Endothelial cell of umbilical vein (primary cell): ENCODE data around the gene CXCR1. TPM values are rescaled to one million over a fixed set of nuclear protein-coding genes. Genes with fewer than 3 reads are reported as not detected.

Source experiments
- BruUV-seq: library from RNA; stranded (reverse); fragments of 400-500 nt; replicated peaks from 2 replicates; lab custom pipeline; 2021; lab: Mats Ljungman, UMichigan
- CTCF ChIA-PET: fragments of 300-600, 350-600 bp; sonication (Branson Sonifier 250); formaldehyde crosslinking; loops from one replicate; lab custom pipeline; 2021; ENCODE audit warnings: antibody characterized with exemption, inconsistent platforms; lab: Charles Lee
- POLR2A ChIA-PET: fragments of 300-600, 350-600 bp; sonication (Branson Sonifier 250); formaldehyde crosslinking; loops from one replicate; lab custom pipeline; 2021; ENCODE audit warnings: antibody characterized with exemption, inconsistent platforms; lab: Charles Lee
- DNase-seq: peaks from one replicate; pipeline ENCODE4 v3.0.0-alpha.2; 2011; ENCODE audit warnings: low read depth, low spot score
- FAIRE-seq: peaks from 2 replicates; lab custom pipeline; 2011; peaks lifted over from hg19 to GRCh38; lab: Jason Lieb, UNC
- H2AFZ ChIP-seq: 2 replicates; pipeline ENCODE4 v1.6.0; 2012; ENCODE audit warnings: low read depth, low read length, control low read depth, inconsistent platforms
- H3K27ac ChIP-seq: 2 replicates; pipeline ENCODE4 v1.5.1; 2011; ENCODE audit warnings: low read depth, mild to moderate bottlenecking, control low read depth, low read length, moderate library complexity; ENCODE audit not compliant: insufficient read depth
- H3K27me3 ChIP-seq, 2 experiments: 2 replicates each; pipeline versions ENCODE4 v1.6.0 to v1.6.1; 2011; ENCODE audit warnings: low read length in 2 of 2, mixed read lengths in 1 of 2; ENCODE audit not compliant: control insufficient read depth in 2 of 2, insufficient read depth in 2 of 2
- H3K36me3 ChIP-seq, 2 experiments: 2 replicates in 1 of 2; 3 replicates in 1 of 2; pipeline ENCODE4 v1.5.1; 2011; ENCODE audit warnings: low read length in 2 of 2, mild to moderate bottlenecking in 1 of 2, moderate library complexity in 1 of 2; ENCODE audit not compliant: control insufficient read depth in 2 of 2, insufficient read depth in 2 of 2; ENCODE audit errors: extremely low read depth in 1 of 2
- H3K4me1 ChIP-seq: 3 replicates; pipeline ENCODE4 v1.5.1; 2011; ENCODE audit warnings: mild to moderate bottlenecking, low read length; ENCODE audit not compliant: control insufficient read depth, insufficient read depth; ENCODE audit errors: extremely low read depth
- H3K4me2 ChIP-seq: 2 replicates; pipeline ENCODE4 v1.6.1; 2011; ENCODE audit warnings: low read length, control low read depth, mixed read lengths; ENCODE audit not compliant: insufficient read depth
- H3K4me3 ChIP-seq, 3 experiments: fragments of 200-600 bp in 1 of 3; sonication (generic), shearing (Covaris generic) in 1 of 3; replicated peaks in 1 of 3; 2 replicates each; pipeline ENCODE4 v1.5.1; 2011 to 2016; ENCODE audit warnings: control low read depth in 3 of 3, low read length in 3 of 3, mild to moderate bottlenecking in 2 of 3, inconsistent platforms in 1 of 3, low read depth in 1 of 3, moderate library complexity in 1 of 3; ENCODE audit not compliant: insufficient read depth in 1 of 3
- H3K79me2 ChIP-seq: 2 replicates; pipeline ENCODE4 v1.6.0; 2012; ENCODE audit warnings: low read length, inconsistent platforms; ENCODE audit not compliant: control insufficient read depth, insufficient read depth
- H3K9ac ChIP-seq: replicated peaks from 2 replicates; pipeline ENCODE3; 2011; ENCODE audit warnings: low read length, control low read depth; ENCODE audit not compliant: insufficient read depth; ENCODE audit errors: extremely low read depth
- H3K9me1 ChIP-seq: replicated peaks from 3 replicates; pipeline ENCODE4 v1.6.0; 2011; ENCODE audit warnings: mild to moderate bottlenecking, low read length; ENCODE audit not compliant: control insufficient read depth, insufficient read depth; ENCODE audit errors: extremely low read depth
- H3K9me3 ChIP-seq: replicated peaks from 2 replicates; pipeline ENCODE4 v1.5.1; 2012; ENCODE audit warnings: low read length, inconsistent platforms; ENCODE audit not compliant: control insufficient read depth, insufficient read depth
- H4K20me1 ChIP-seq: replicated peaks from 2 replicates; pipeline ENCODE3; 2011; ENCODE audit warnings: mild to moderate bottlenecking, low read length; ENCODE audit not compliant: control insufficient read depth, insufficient read depth; ENCODE audit errors: extremely low read depth
- FOS ChIP-seq: IDR thresholded peaks from 2 replicates; pipeline ENCODE4 v1.6.1; 2011; ENCODE audit warnings: mild to moderate bottlenecking, low read length, moderate library complexity, borderline replicate concordance; ENCODE audit not compliant: insufficient read depth
- GATA2 ChIP-seq: IDR thresholded peaks from 2 replicates; pipeline ENCODE4 v1.7.0; 2011; ENCODE audit warnings: low read depth, mild to moderate bottlenecking, moderate library complexity, mixed read lengths, low read length; ENCODE audit not compliant: insufficient read length, insufficient read depth
- JUN ChIP-seq: IDR thresholded peaks from 2 replicates; pipeline ENCODE4 v1.6.1; 2011; ENCODE audit warnings: borderline replicate concordance, low read depth; ENCODE audit not compliant: insufficient read length, insufficient read depth
- MYC ChIP-seq: IDR thresholded peaks from one replicate; pipeline ENCODE4 v1.6.1; 2011; ENCODE audit warnings: mild to moderate bottlenecking, low read depth, low read length
- POLR2AphosphoS5 ChIP-seq: IDR thresholded peaks from 2 replicates; pipeline ENCODE4 v1.6.1; 2012; ENCODE audit warnings: low read depth, mild to moderate bottlenecking, control low read depth, low read length, moderate library complexity; ENCODE audit not compliant: insufficient read depth
- dilution Hi-C: fragments of 300-500 bp; cut with MboI; formaldehyde crosslinking; loops from one replicate; pipeline ENCODE4 v1.15.0; 2019; ENCODE audit warnings: low sequenced_read_pairs; ENCODE audit not compliant: extremely low pct_ligation_motif_present
- intact Hi-C: fragments of 100-400 bp; cut with micrococcal nuclease; formaldehyde crosslinking; loops from one replicate; pipeline ENCODE4 v1.10.0; 2022
- polyA plus RNA-seq, 4 experiments: library from polyadenylated mRNA; depleted of rRNA in 3 of 4; stranded (reverse) in 3 of 4; unstranded in 1 of 4; fragments of >200 nt; gene quantifications; 2 replicates each; pipeline versions ENCODE4 v1.2.1 to v1.2.3, GENCODE V29; 2011 to 2012; ENCODE audit warnings: missing spikeins in 1 of 4
- total RNA-seq: library from RNA; stranded (reverse); gene quantifications from 2 replicates; pipeline ENCODE4 v1.2.3, GENCODE V29; 2021
- TF ChIP-seq, protein P1 (sequence below), 2 donors: IDR thresholded peaks; 1 replicate in 1 of 2; 2 replicates in 1 of 2; pipeline ENCODE4 v1.5.1; 2011; ENCODE audit warnings: low read length in 2 of 2, mild to moderate bottlenecking in 2 of 2, moderate library complexity in 2 of 2, control low read depth in 1 of 2, inconsistent platforms in 1 of 2, low read depth in 1 of 2; ENCODE audit not compliant: insufficient read depth in 1 of 2; ENCODE audit errors: extremely low read depth in 1 of 2

Gene CXCR1
- total and polyA plus RNA-seq, 2 donors (not counting 3 experiments of a cell fraction or from before 2014, with no cell fraction given), result not detected

DNA sequence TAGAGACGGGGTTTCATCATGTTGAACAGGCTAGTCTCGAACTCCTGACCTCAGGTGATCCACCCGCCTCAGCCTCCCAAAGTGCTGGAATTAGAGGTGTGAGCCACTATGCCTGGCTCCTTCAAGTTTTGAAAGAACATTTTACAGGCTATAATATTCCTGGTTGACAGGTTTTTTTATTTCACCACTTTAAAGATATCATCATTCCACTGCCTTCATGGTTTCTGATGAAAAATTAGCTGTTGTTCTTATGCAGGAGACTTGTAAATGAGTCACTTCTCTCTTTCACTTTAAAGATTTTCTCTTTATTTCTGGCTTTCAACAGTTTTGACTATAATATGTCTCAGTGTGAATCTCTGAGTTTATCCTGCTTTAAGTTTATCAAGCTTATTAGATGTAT, 42.3 kb upstream of the CXCR1 start:
- ChIA-PET POLR2A (no interaction called here), CTCF (interaction anchor here (1.3 kb wide), 1 partner anchor 20 kb away, joined by 3 read pairs; no protein-coding TSS in a partner anchor)
- intact Hi-C loops (no loop called here), dilution Hi-C loops (no loop called here)
- H2AFZ ChIP-seq, result no peak overlapping the region
- H3K4me3 ChIP-seq, result no peak overlapping the region
- H3K9me1 ChIP-seq, result no peaks in the 10 kb centered on the region
- FAIRE-seq (no peak), DNase-seq (no peak)
- no peaks in the 10 kb centered on the region for H3K9me3 ChIP-seq
- no TSS peak for BruUV-seq
- no peak overlapping the region for H3K9ac ChIP-seq
- no peaks in the 10 kb centered on the region for H3K4me1 ChIP-seq
- peaks cover 18 to 22% of the 10 kb centered on the region in 2 experiments for H3K27me3 ChIP-seq
- no peaks in the 10 kb centered on the region for H4K20me1 ChIP-seq
- H3K79me2 ChIP-seq, result no peaks in the 10 kb centered on the region
- TF ChIP-seq FOS (no peak), MYC (no peak), JUN (no peak), POLR2AphosphoS5 (no peak), GATA2 (no peak)
- TF ChIP-seq, protein P1, sequence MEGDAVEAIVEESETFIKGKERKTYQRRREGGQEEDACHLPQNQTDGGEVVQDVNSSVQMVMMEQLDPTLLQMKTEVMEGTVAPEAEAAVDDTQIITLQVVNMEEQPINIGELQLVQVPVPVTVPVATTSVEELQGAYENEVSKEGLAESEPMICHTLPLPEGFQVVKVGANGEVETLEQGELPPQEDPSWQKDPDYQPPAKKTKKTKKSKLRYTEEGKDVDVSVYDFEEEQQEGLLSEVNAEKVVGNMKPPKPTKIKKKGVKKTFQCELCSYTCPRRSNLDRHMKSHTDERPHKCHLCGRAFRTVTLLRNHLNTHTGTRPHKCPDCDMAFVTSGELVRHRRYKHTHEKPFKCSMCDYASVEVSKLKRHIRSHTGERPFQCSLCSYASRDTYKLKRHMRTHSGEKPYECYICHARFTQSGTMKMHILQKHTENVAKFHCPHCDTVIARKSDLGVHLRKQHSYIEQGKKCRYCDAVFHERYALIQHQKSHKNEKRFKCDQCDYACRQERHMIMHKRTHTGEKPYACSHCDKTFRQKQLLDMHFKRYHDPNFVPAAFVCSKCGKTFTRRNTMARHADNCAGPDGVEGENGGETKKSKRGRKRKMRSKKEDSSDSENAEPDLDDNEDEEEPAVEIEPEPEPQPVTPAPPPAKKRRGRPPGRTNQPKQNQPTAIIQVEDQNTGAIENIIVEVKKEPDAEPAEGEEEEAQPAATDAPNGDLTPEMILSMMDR (IDR thresholded peaks at IDR 0.05; ENCODE audit: extremely low read depth in 1 of 2, insufficient read depth in 1 of 2, low read depth in 1 of 2, low read length in 2 of 2), result no peak
- no peaks in the 10 kb centered on the region for H3K36me3 ChIP-seq
- H3K4me2 ChIP-seq, result no peak overlapping the region
- H3K27ac ChIP-seq, result no peak overlapping the region
